ENCODE data around the gene PRDM8.

The PRDM8 gene

DNA sequence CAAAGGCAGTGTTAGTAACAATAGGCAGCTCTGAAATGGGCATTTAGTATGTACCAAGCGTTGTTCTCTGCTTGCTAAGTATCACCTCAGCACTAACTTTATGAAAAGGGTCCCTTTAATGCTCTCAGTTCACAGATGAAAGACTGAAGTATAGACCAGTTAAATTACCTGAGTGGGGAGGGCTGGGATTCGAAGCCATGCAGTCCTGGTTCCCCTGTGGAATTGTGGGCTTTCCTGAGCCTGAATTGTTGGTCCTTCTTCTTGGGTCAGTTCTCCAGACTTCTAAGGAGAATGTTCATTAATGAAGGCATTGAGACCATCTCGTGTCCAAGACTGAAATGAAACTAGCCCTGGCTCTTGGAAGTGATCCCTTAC, 7.7 kb upstream of the PRDM8 start:
- H3K9ac ChIP-seq (ENCODE audit: low read length): no peak overlapping the region

DNA sequence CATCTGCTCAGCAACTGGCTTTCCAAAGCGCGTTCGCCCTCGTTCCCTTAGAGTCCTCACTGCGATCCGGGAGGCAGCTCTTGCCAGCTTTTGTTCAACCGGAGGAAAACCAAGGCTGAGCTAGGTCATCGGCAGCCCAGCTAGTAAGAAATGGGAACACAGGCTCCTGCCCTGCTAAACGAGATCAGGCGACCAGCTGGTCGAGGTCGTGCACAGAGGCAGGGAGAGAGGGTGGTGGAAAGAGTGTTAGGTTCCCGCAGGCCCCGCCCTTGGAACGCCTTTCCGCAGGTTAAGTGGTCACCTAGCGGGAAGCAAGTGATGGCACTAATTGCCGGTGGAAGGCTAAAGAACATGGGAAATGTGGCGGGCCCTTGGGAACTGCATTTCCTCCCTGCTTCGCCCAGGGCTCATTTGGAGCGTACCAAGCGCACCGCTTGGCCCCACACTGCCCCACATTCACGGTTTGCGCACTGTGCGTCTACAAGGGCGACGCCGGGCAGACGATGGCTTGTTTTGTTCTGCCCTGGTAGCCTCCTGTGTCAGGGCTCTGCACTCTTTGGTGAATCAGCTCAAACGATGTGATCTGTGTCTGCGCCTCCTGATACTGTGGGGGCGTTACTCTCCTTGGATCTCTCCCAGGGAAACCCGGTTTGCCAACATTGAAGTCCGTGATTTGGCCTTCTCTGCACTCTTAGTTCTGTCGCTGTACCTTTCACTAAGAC, 7.2 kb upstream of the PRDM8 start:
- Histone ChIP-seq H3K27ac (ENCODE audit: low read depth, low read length) (no peak overlapping the region), H3K4me3 (ENCODE audit: insufficient read depth, low read length, poor library complexity, severe bottlenecking) (no peak overlapping the region), H3K79me2 (ENCODE audit: insufficient read depth, low read length) (no peaks in the 10 kb centered on the region), H3K9me2 (replicated peaks; ENCODE audit: insufficient read depth, low read length) (no peaks in the 10 kb centered on the region), H3K4me2 (ENCODE audit: low read depth, low read length, poor library complexity, severe bottlenecking) (no peak overlapping the region), H2AFZ (ENCODE audit: low read depth, low read length, severe bottlenecking) (no peak overlapping the region), H3K27me3 (ENCODE audit: low read length) (no peaks in the 10 kb centered on the region), H3K9ac (ENCODE audit: low read length) (no peak overlapping the region), H3K9me3 (ENCODE audit: insufficient read depth, low read length) (no peaks in the 10 kb centered on the region), H4K20me1 (ENCODE audit: low read depth, low read length) (no peaks in the 10 kb centered on the region), H3K36me3 (ENCODE audit: low read length) (no peaks in the 10 kb centered on the region), H3F3A (ENCODE audit: insufficient read depth) (no peaks in the 10 kb centered on the region)
- no peak for TF ChIP-seq EZH2phosphoT487 (conservative IDR thresholded peaks at IDR 0.05; ENCODE audit: low read length)
- TF ChIP-seq, protein P1, sequence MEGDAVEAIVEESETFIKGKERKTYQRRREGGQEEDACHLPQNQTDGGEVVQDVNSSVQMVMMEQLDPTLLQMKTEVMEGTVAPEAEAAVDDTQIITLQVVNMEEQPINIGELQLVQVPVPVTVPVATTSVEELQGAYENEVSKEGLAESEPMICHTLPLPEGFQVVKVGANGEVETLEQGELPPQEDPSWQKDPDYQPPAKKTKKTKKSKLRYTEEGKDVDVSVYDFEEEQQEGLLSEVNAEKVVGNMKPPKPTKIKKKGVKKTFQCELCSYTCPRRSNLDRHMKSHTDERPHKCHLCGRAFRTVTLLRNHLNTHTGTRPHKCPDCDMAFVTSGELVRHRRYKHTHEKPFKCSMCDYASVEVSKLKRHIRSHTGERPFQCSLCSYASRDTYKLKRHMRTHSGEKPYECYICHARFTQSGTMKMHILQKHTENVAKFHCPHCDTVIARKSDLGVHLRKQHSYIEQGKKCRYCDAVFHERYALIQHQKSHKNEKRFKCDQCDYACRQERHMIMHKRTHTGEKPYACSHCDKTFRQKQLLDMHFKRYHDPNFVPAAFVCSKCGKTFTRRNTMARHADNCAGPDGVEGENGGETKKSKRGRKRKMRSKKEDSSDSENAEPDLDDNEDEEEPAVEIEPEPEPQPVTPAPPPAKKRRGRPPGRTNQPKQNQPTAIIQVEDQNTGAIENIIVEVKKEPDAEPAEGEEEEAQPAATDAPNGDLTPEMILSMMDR (IDR thresholded peaks at IDR 0.05; ENCODE audit: insufficient read depth, low read length, poor library complexity, severe bottlenecking): no peak

More for the DNA sequence above, 7.7 kb upstream of the PRDM8 start:
- Histone ChIP-seq H3K9me3 (ENCODE audit: insufficient read depth, low read length) (no peaks in the 10 kb centered on the region), H3K79me2 (ENCODE audit: insufficient read depth, low read length) (no peaks in the 10 kb centered on the region), H3K4me2 (ENCODE audit: low read depth, low read length, poor library complexity, severe bottlenecking) (no peak overlapping the region), H3F3A (ENCODE audit: insufficient read depth) (no peaks in the 10 kb centered on the region), H3K9me2 (replicated peaks; ENCODE audit: insufficient read depth, low read length) (no peaks in the 10 kb centered on the region), H3K27ac (ENCODE audit: low read depth, low read length) (no peak overlapping the region), H3K27me3 (ENCODE audit: low read length) (no peaks in the 10 kb centered on the region), H2AFZ (ENCODE audit: low read depth, low read length, severe bottlenecking) (no peak overlapping the region), H4K20me1 (ENCODE audit: low read depth, low read length) (no peaks in the 10 kb centered on the region), H3K4me3 (ENCODE audit: insufficient read depth, low read length, poor library complexity, severe bottlenecking) (no peak overlapping the region), H3K36me3 (ENCODE audit: low read length) (no peaks in the 10 kb centered on the region)
- TF ChIP-seq, protein P1 (IDR thresholded peaks at IDR 0.05; ENCODE audit: insufficient read depth, low read length, poor library complexity, severe bottlenecking): no peak
- no peak for TF ChIP-seq EZH2phosphoT487 (conservative IDR thresholded peaks at IDR 0.05; ENCODE audit: low read length)

DNA sequence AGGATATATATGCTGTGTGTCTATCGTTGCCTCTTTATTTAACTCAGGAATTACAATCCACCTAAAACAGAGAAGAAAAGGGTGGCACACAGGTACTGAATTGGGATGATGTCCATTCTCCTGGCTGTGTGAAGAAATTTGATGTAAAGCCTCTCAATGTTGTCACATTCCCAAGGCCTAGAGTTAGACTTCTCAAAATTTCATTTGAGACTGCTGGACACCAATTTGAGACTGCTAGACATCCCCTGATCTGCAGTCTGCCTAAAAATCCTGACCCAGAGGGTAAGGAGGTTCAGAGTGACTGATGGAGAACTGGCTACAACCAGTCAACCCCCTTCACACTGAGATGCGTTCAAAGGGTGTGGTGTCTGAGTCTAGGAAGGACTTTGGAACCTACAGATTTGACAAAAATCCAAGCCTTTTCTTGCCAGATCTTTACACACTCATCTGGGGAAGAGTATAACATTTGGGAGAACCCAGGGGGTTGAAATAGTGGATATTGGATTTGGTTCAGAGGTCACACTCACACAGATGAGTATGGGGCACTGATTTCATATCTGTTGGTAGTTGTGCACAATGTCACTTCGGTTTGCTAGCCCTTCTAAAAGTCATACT, 4.9 kb upstream of the PRDM8 start:
- H3K27ac ChIP-seq (ENCODE audit: low read depth, low read length): no peak overlapping the region
- H3K4me2 ChIP-seq (ENCODE audit: low read depth, low read length, poor library complexity, severe bottlenecking): no peak overlapping the region
- H3K4me3 ChIP-seq (ENCODE audit: insufficient read depth, low read length, poor library complexity, severe bottlenecking): no peak overlapping the region
- H3K9me3 ChIP-seq (ENCODE audit: insufficient read depth, low read length): no peaks in the 10 kb centered on the region
- no peak overlapping the region for H3K9ac ChIP-seq (ENCODE audit: low read length)
- H2AFZ ChIP-seq (ENCODE audit: low read depth, low read length, severe bottlenecking): no peak overlapping the region
- no peaks in the 10 kb centered on the region for H3F3A ChIP-seq (ENCODE audit: insufficient read depth)
- no peaks in the 10 kb centered on the region for H3K9me2 ChIP-seq (replicated peaks; ENCODE audit: insufficient read depth, low read length)
- H3K27me3 ChIP-seq (ENCODE audit: low read length): no peaks in the 10 kb centered on the region
- H3K79me2 ChIP-seq (ENCODE audit: insufficient read depth, low read length): no peaks in the 10 kb centered on the region
- H3K36me3 ChIP-seq (ENCODE audit: low read length): no peaks in the 10 kb centered on the region
- TF ChIP-seq EZH2phosphoT487 (conservative IDR thresholded peaks at IDR 0.05; ENCODE audit: low read length): no peak
- TF ChIP-seq, protein P1 (IDR thresholded peaks at IDR 0.05; ENCODE audit: insufficient read depth, low read length, poor library complexity, severe bottlenecking): no peak
- no peaks in the 10 kb centered on the region for H4K20me1 ChIP-seq (ENCODE audit: low read depth, low read length)
